Fibroblast of lung (primary cell): ENCODE data around the gene C16orf74. TPM values are rescaled to one million over a fixed set of nuclear protein-coding genes. Genes with fewer than 3 reads are reported as not detected.

ENCODE experiments used
- DNase-seq, 2 donors: peaks; one replicate each; pipeline versions ENCODE4 v3.0.0 to v3.0.0-alpha.2; 2010; ENCODE audit warnings: low read depth in 2 of 2
- H2AFZ ChIP-seq: 2 replicates; pipeline ENCODE4 v1.5.1; 2012; ENCODE audit warnings: low read length, control low read depth, inconsistent platforms
- H3K27ac ChIP-seq: 2 replicates; pipeline ENCODE4 v1.5.1; 2011; ENCODE audit warnings: low read length, control low read depth; ENCODE audit not compliant: insufficient read depth
- H3K27me3 ChIP-seq: 2 replicates; pipeline ENCODE4 v1.5.1; 2011; ENCODE audit warnings: mild to moderate bottlenecking, low read length; ENCODE audit not compliant: control insufficient read depth, insufficient read depth
- H3K36me3 ChIP-seq: 2 replicates; pipeline ENCODE4 v1.5.1; 2011; ENCODE audit warnings: low read length; ENCODE audit not compliant: control insufficient read depth, insufficient read depth
- H3K4me1 ChIP-seq: 2 replicates; pipeline ENCODE4 v1.5.1; 2011; ENCODE audit warnings: low read length; ENCODE audit not compliant: control insufficient read depth, insufficient read depth; ENCODE audit errors: extremely low read depth
- H3K4me2 ChIP-seq: 2 replicates; pipeline ENCODE4 v1.5.1; 2011; ENCODE audit warnings: low read length, control low read depth; ENCODE audit not compliant: insufficient read depth; ENCODE audit errors: extremely low read depth
- H3K4me3 ChIP-seq, 4 experiments: fragments of 200-600 bp in 1 of 4; sonication (generic) in 1 of 4; replicated peaks in 1 of 4; 2 replicates each; pipeline ENCODE4 v1.5.1; 2011 to 2016; ENCODE audit warnings: low read length in 4 of 4, low read depth in 3 of 4, mild to moderate bottlenecking in 3 of 4, control low read depth in 2 of 4, inconsistent platforms in 1 of 4, mixed read lengths in 1 of 4; ENCODE audit not compliant: insufficient read depth in 1 of 4; ENCODE audit errors: control extremely low read depth in 1 of 4
- H3K79me2 ChIP-seq: 2 replicates; pipeline ENCODE4 v1.5.1; 2012; ENCODE audit warnings: mild to moderate bottlenecking, low read length, inconsistent platforms; ENCODE audit not compliant: control insufficient read depth, insufficient read depth
- H3K9ac ChIP-seq: 2 replicates; pipeline ENCODE4 v1.5.1; 2011; ENCODE audit warnings: mild to moderate bottlenecking, low read length, control low read depth; ENCODE audit not compliant: insufficient read depth
- H3K9me3 ChIP-seq: 2 replicates; pipeline ENCODE4 v1.5.1; 2012; ENCODE audit warnings: low read depth, low read length; ENCODE audit not compliant: control insufficient read depth, insufficient read depth
- H4K20me1 ChIP-seq: 2 replicates; pipeline ENCODE4 v1.5.1; 2011; ENCODE audit warnings: low read length; ENCODE audit not compliant: control insufficient read depth, insufficient read depth; ENCODE audit errors: extremely low read depth
- EZH2 ChIP-seq: IDR thresholded peaks from 2 replicates; pipeline ENCODE4 v1.5.1; 2012; ENCODE audit warnings: low read length, control low read depth, mild to moderate bottlenecking; ENCODE audit errors: missing control alignments
- polyA plus RNA-seq, 2 donors: library from polyadenylated mRNA; depleted of rRNA in 1 of 2; stranded (reverse) in 1 of 2; unstranded in 1 of 2; fragments of >200 nt; gene quantifications; 2 replicates each; pipeline ENCODE4 v1.2.1, GENCODE V29; 2011 to 2012; ENCODE audit warnings: missing spikeins in 1 of 2
- total RNA-seq: library from RNA; depleted of rRNA; stranded (reverse); fragments of >200 nt; gene quantifications from 2 replicates; pipeline ENCODE4 v1.2.1, GENCODE V29; 2014
- TF ChIP-seq, protein P1 (sequence below), 2 donors: IDR thresholded peaks in 1 of 2; conservative IDR thresholded peaks in 1 of 2; 1 replicate in 1 of 2; 2 replicates in 1 of 2; pipeline ENCODE4 v1.5.1; 2011 to 2012; ENCODE audit warnings: low read length in 2 of 2, control low read depth in 1 of 2, inconsistent platforms in 1 of 2, low read depth in 1 of 2, mild to moderate bottlenecking in 1 of 2

C16orf74 gene
- total and polyA plus RNA-seq, 2 donors (not counting 1 experiment from before 2014, with no cell fraction given): 4.6 to 6.4 TPM

DNA sequence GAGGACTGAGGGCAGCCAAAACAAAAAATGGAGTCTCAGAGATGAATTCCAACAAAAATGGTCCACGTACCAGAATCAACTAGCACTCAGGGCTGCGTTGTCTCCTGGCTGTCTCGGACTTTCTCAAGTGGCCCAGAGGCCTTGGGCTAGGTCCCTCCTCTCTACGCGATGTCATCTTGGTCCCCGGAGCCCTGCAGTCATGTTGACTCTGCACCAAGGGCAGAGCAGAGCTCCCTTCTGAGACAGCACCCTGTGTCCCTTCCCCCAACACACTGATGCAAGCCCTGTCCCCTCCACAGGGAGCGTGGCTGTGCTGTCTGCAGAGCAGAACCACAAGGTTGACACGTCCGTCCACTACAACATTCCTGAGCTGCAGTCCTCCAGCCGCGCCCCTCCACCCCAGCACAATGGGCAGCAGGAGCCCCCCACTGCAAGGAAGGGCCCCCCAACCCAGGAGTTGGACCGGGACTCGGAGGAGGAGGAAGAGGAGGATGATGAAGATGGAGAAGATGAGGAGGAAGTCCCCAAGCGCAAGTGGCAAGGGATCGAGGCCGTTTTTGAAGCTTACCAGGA is 83.0 kb downstream of the C16orf74 start:
- Histone ChIP-seq H4K20me1 (no peaks in the 10 kb centered on the region), H3K9me3 (no peaks in the 10 kb centered on the region), H3K79me2 (no peaks in the 10 kb centered on the region), H2AFZ (no peak overlapping the region), H3K4me2 (no peak overlapping the region), H3K4me1 (no peaks in the 10 kb centered on the region), H3K27ac (no peak overlapping the region), H3K27me3 (no peaks in the 10 kb centered on the region), H3K9ac (no peak overlapping the region), H3K36me3 (peaks cover 29% of the 10 kb centered on the region), H3K4me3 (no peak overlapping the region)
- no peak for DNase-seq
- TF ChIP-seq, protein P1, sequence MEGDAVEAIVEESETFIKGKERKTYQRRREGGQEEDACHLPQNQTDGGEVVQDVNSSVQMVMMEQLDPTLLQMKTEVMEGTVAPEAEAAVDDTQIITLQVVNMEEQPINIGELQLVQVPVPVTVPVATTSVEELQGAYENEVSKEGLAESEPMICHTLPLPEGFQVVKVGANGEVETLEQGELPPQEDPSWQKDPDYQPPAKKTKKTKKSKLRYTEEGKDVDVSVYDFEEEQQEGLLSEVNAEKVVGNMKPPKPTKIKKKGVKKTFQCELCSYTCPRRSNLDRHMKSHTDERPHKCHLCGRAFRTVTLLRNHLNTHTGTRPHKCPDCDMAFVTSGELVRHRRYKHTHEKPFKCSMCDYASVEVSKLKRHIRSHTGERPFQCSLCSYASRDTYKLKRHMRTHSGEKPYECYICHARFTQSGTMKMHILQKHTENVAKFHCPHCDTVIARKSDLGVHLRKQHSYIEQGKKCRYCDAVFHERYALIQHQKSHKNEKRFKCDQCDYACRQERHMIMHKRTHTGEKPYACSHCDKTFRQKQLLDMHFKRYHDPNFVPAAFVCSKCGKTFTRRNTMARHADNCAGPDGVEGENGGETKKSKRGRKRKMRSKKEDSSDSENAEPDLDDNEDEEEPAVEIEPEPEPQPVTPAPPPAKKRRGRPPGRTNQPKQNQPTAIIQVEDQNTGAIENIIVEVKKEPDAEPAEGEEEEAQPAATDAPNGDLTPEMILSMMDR (conservative IDR thresholded peaks at IDR 0.05 in 1 of 2, IDR thresholded peaks at IDR 0.05 in 1 of 2; ENCODE audit: low read depth in 1 of 2, low read length in 2 of 2): no peak
- TF ChIP-seq EZH2: no peak

DNA sequence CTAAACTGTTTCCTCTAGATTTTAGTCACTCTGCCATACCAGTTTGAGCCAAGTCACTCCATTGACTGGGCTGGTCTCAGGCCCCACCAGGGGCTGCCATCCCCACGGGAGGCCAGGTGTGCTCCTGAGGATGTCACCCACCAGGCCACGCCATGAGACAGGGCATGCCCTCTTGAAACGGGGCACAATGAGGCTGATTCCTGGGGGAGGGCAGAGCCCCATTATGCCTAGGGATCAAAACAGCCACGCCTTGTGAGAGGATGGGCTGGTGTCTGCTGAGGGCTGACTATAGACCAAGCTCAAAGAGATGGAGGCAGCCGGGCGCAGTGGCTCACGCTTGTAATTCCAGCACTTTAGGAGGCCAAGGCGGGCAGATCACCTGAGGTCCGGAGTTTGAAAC is 83.6 kb downstream of the C16orf74 start:
- Histone ChIP-seq H3K9me3 (no peaks in the 10 kb centered on the region), H3K4me1 (no peaks in the 10 kb centered on the region), H3K27me3 (no peaks in the 10 kb centered on the region), H3K4me3 (no peak overlapping the region), H3K79me2 (no peaks in the 10 kb centered on the region), H3K9ac (no peak overlapping the region), H3K4me2 (no peak overlapping the region), H3K36me3 (peaks cover 32% of the 10 kb centered on the region), H3K27ac (no peak overlapping the region), H4K20me1 (no peaks in the 10 kb centered on the region), H2AFZ (no peak overlapping the region)
- TF ChIP-seq, protein P1 (conservative IDR thresholded peaks at IDR 0.05 in 1 of 2, IDR thresholded peaks at IDR 0.05 in 1 of 2; ENCODE audit: low read depth in 1 of 2, low read length in 2 of 2): no peak
- TF ChIP-seq EZH2: no peak
- DNase-seq: no peak

DNA sequence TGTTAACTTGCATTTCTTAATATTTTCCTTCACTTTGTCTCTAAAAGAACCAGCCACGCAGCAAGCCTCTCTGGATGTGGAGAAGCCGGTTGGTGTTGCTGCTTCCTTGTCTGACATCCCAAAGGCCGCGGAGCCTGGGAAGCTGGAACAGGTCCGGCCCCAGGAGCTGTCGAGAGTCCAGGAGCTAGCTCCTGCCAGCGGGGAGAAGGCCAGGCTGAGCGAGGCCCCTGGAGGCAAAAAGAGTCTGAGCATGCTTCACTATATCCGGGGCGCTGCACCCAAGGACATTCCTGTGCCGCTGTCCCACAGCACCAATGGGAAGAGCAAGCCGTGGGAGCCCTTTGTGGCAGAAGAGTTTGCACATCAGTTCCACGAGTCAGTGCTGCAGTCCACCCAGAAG is 85.0 kb downstream of the C16orf74 start:
- Histone ChIP-seq H3K27me3 (no peaks in the 10 kb centered on the region), H3K36me3 (peaks cover 29% of the 10 kb centered on the region), H3K4me1 (no peaks in the 10 kb centered on the region), H3K27ac (no peak overlapping the region), H3K79me2 (no peaks in the 10 kb centered on the region), H3K9ac (no peak overlapping the region), H3K4me3 (no peak overlapping the region), H3K9me3 (no peaks in the 10 kb centered on the region), H2AFZ (no peak overlapping the region), H4K20me1 (no peaks in the 10 kb centered on the region), H3K4me2 (no peak overlapping the region)
- no peak for TF ChIP-seq EZH2
- DNase-seq: no peak
